ENCODE data around the gene PLK1. TPM values are rescaled to one million over a fixed set of nuclear protein-coding genes. Genes with fewer than 3 reads are reported as not detected.

The PLK1 gene
- total RNA-seq, 4 donors from 2014 or later, result 0.59 to 9.6 (median 2.1) TPM

GRCh38 chr16:23679274-23679985 lies 741 bp downstream of the PLK1 start:
- Histone ChIP-seq H3K27ac (no peak overlapping the region), H3K36me3 (peaks cover 0 to 47% (median 0%) of the 10 kb centered on the region in 3 donors), H3K4me3 (peak overlapping the region; percentile 29 to 58 (median 43)), H3K27me3 (no peaks in the 10 kb centered on the region), H3K4me1 (peaks cover 0 to 18% (median 13%) of the 10 kb centered on the region in 4 donors), H3K9me3 (no peaks in the 10 kb centered on the region)
- DNase-seq (ENCODE audit: low spot score in 2 of 2), result no peak
- 10 to 11% methylated on average over 23 to 24 of the region's 24 CpGs for WGBS, 2 donors
- no peak for TF ChIP-seq EP300 (IDR thresholded peaks at IDR 0.05)
- TF ChIP-seq CTCF (IDR thresholded peaks at IDR 0.05), result no peak
- TF ChIP-seq POLR2A (IDR thresholded peaks at IDR 0.05), result no peak

- TF ChIP-seq CTCF (IDR thresholded peaks at IDR 0.05), result no peak
- TF ChIP-seq EP300 (IDR thresholded peaks at IDR 0.05), result no peak
- TF ChIP-seq POLR2A (IDR thresholded peaks at IDR 0.05), result no peak
- Histone ChIP-seq H3K4me3 (no peak overlapping the region), H3K9me3 (no peaks in the 10 kb centered on the region), H3K4me1 (peaks cover 0 to 18% (median 13%) of the 10 kb centered on the region in 4 donors), H3K27me3 (no peaks in the 10 kb centered on the region), H3K36me3 (peaks cover 0 to 46% (median 0%) of the 10 kb centered on the region in 3 donors), H3K27ac (no peak overlapping the region)
- no peak for DNase-seq (ENCODE audit: low spot score in 2 of 2)
- 37 to 53% methylated on average over 6 of the region's 6 CpGs for WGBS, 2 donors
These were observed 1.3 kb downstream of the PLK1 start for GRCh38 chr16:23679986-23680336.

GRCh38 chr16:23682181-23682580 lies 3.5 kb downstream of the PLK1 start:
- Histone ChIP-seq H3K27ac (no peak overlapping the region), H3K36me3 (peaks cover 0 to 55% (median 0%) of the 10 kb centered on the region in 3 donors), H3K9me3 (no peaks in the 10 kb centered on the region), H3K4me3 (no peak overlapping the region), H3K27me3 (no peaks in the 10 kb centered on the region), H3K4me1 (peaks cover 0 to 18% (median 13%) of the 10 kb centered on the region in 4 donors)
- 84 to 91% methylated on average over 1 of the region's 1 CpG for WGBS, 2 donors
- no peak for DNase-seq (ENCODE audit: low spot score in 2 of 2)
- TF ChIP-seq POLR2A (IDR thresholded peaks at IDR 0.05) (no peak), EP300 (IDR thresholded peaks at IDR 0.05) (no peak), CTCF (IDR thresholded peaks at IDR 0.05) (no peak)

- Histone ChIP-seq H3K27me3 (no peaks in the 10 kb centered on the region), H3K4me1 (peaks cover 0 to 11% (median 9%) of the 10 kb centered on the region in 4 donors), H3K4me3 (no peak overlapping the region), H3K27ac (no peak overlapping the region), H3K9me3 (no peaks in the 10 kb centered on the region), H3K36me3 (peaks cover 0 to 68% (median 0%) of the 10 kb centered on the region in 3 donors)
- 87 to 92% methylated on average over 3 of the region's 3 CpGs for WGBS, 2 donors
- DNase-seq (ENCODE audit: low spot score in 2 of 2), result no peak
- no peak for TF ChIP-seq EP300 (IDR thresholded peaks at IDR 0.05)
- no peak for TF ChIP-seq POLR2A (IDR thresholded peaks at IDR 0.05)
- TF ChIP-seq CTCF (IDR thresholded peaks at IDR 0.05), result no peak
These were observed 4.8 kb downstream of the PLK1 start for GRCh38 chr16:23683487-23683886.

- Histone ChIP-seq H3K4me3 (no peak overlapping the region), H3K36me3 (peaks cover 0 to 85% (median 17%) of the 10 kb centered on the region in 3 donors)
- 93 to 96% methylated on average over 16 of the region's 16 CpGs for WGBS, 2 donors
These were observed 8.5 kb downstream of the PLK1 start for GRCh38 chr16:23687034-23687808.

More at GRCh38 chr16:23687034-23687808, 8.5 kb downstream of the PLK1 start:
- TF ChIP-seq EP300 (IDR thresholded peaks at IDR 0.05) (no peak), POLR2A (IDR thresholded peaks at IDR 0.05) (no peak), CTCF (IDR thresholded peaks at IDR 0.05) (no peak)
- H3K27me3 ChIP-seq, result no peaks in the 10 kb centered on the region
- DNase-seq (ENCODE audit: low spot score in 2 of 2), result no peak
- no peaks in the 10 kb centered on the region for H3K9me3 ChIP-seq
- no peak overlapping the region for H3K27ac ChIP-seq
- no peaks in the 10 kb centered on the region for H3K4me1 ChIP-seq
